ENCODE measurements around the gene ADARB2.

Gene ADARB2

GRCh38 chr10:1377740-1378397 is 359.5 kb downstream of the ADARB2 start:
- Mint-ChIP-seq H3K4me1 (no peaks in the 10 kb centered on the region), H3K27me3 (peaks cover 59% of the 10 kb centered on the region), H3K4me3 (no peak overlapping the region), H3K27ac (peak overlapping the region in 1 of 2 donors; percentile 33), H3K9me3 (peaks cover 0 to 9% of the 10 kb centered on the region in 2 donors)
- DNase-seq (no peak), ATAC-seq (no peak)

DNA sequence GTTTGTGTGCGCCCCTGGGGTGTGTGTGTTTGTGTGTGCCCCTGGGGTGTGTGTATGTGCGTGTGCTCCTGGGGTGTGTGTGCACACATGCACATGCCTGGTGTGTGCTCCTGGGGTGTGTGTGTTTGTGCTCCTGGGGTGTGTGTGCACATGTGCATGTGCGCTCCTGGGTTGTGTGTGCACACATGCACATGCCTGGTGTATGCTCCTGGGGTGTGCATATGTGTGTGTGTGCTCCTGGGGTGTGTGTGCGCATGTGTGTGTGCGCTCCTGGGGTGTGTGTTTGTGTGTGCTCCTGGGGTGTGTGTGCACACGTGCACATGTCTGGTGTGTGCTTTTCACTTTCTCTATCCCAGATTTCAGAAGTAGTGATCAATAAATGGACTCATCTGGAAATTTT is 360.1 kb downstream of the ADARB2 start:
- no peak overlapping the region for H3K4me3 Mint-ChIP-seq
- H3K4me1 Mint-ChIP-seq = no peaks in the 10 kb centered on the region
- no peak overlapping the region for H3K27ac Mint-ChIP-seq
- H3K27me3 Mint-ChIP-seq = peaks cover 59% of the 10 kb centered on the region
- peaks cover 0 to 9% of the 10 kb centered on the region in 2 donors for H3K9me3 Mint-ChIP-seq
- no peak for ATAC-seq
- DNase-seq = no peak

DNA sequence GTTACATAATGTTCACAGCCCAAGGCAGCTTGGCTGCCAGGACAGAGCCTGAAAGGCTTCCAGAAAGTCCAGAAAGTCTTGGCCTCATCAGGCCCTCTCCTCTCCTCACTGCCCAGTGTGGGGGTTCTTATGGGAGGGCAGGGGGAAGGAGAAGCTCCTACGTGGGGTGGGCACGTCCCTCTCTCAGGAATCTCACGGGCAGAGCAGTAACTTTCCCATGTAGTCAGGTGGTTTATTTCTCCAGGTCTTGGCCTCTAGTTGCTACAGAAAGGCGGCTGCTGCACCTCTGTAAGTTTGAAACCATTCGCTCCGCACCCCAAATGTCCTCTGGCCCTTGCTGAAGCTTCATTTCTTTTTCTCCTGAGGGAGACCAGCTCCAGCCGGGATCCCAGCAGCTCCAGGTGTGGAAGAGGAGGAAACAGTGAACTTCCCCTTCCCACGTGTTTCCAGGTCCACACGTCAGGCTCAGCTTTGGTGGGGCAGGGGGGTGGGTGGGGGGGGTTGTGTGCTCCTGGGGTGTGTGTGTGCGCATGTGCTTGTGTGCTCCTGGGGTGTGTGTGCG is 360.9 kb downstream of the ADARB2 start:
- Mint-ChIP-seq H3K4me3 (no peak overlapping the region), H3K27ac (no peak overlapping the region), H3K4me1 (no peaks in the 10 kb centered on the region), H3K27me3 (peaks cover 55% of the 10 kb centered on the region), H3K9me3 (peaks cover 0 to 9% of the 10 kb centered on the region in 2 donors)
- DNase-seq = no peak
- no peak for ATAC-seq

DNA sequence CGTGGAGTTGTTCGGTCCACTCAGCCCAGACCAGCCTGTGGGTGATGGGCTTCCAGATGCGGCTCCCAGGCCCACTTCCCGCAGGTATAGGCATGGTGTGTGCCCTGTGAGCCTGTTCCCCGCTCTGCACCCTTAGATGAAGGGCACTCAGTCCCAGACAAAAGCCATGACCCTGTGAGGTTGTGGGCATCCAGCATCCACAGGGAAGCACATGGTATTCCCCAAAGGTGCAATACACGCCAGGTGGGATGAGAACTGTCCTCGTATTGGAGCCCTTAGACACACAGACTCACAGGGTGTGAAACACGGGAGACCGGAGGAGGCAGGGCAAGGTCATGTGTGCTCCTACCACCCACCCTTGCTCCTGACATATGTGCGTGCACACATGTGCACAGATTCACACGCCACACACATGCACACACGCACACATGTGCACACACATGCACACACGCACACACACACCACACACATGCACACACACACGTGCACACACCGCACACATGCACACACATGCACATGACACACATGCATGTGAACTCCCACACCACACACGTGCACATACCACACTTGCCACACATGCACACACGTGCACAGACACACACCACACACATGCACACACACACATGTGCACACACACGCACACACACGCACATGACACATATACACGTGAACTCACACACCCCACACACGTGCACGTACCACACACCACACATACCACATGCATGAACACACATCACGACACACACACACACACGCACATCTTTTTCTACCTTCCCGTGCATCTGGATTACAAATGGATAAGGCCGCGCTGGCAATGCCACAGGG is 361.8 kb downstream of the ADARB2 start:
- H3K27ac Mint-ChIP-seq = peak overlapping the region in 1 of 2 donors; percentile 67
- ATAC-seq (no peak), DNase-seq (no peak)
- no peaks in the 10 kb centered on the region for H3K4me1 Mint-ChIP-seq
- no peak overlapping the region for H3K4me3 Mint-ChIP-seq
- peaks cover 54% of the 10 kb centered on the region for H3K27me3 Mint-ChIP-seq
- H3K9me3 Mint-ChIP-seq = peaks cover 0 to 9% of the 10 kb centered on the region in 2 donors

DNA sequence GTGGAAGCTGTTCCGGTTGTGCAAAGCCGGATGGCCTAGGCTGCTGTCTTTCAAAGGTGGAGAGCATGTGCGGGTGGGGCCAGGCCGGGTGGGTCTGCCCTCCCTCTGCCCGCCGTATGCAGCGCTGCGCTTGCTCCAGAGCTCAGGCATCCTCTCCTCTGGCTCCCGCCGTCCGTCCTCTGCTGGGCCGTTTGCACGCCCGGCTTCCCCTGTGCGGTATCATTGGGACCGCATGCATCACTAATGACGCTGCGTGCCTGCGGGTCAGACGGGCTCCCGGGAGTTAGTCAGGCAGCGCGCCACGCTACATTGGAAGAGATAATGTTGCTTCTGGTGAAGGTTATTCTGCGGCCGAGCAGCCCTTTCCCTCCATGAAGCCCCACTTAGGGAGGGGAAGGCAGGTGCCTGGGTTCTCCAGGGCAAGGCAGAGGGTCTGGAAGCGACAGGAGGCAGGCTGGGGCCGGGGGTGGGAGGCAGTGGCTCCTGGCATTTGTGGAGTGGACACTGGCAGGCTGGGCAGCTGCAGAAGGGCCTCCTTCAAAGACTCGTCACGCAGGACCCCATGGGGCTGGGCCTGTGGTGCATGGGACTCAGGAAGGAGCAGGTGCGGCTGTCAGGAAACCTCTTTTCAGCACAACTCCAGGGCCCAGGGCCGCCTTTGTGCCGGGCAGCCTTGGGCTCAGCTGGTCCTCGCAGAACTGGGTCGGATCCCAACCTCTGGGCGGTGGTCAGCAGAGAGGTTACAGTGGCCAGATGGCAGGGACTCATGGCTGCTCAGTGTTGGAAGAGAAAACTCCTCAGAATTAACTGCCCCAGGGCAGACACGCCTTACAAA is 362.6 kb downstream of the ADARB2 start:
- no peak for DNase-seq
- ATAC-seq = no peak
- H3K4me3 Mint-ChIP-seq = no peak overlapping the region
- peaks cover 54% of the 10 kb centered on the region for H3K27me3 Mint-ChIP-seq
- H3K27ac Mint-ChIP-seq = no peak overlapping the region
- H3K9me3 Mint-ChIP-seq = peaks cover 0 to 9% of the 10 kb centered on the region in 2 donors
- no peaks in the 10 kb centered on the region for H3K4me1 Mint-ChIP-seq

- H3K27ac Mint-ChIP-seq = no peak overlapping the region
- H3K4me1 Mint-ChIP-seq = no peaks in the 10 kb centered on the region
- no peak for ATAC-seq
- peaks cover 0 to 9% of the 10 kb centered on the region in 2 donors for H3K9me3 Mint-ChIP-seq
- DNase-seq = no peak
- no peak overlapping the region for H3K4me3 Mint-ChIP-seq
- H3K27me3 Mint-ChIP-seq = peaks cover 54% of the 10 kb centered on the region
These were observed 364.0 kb downstream of the ADARB2 start for GRCh38 chr10:1373287-1373686.

GRCh38 chr10:1372212-1372611 is 365.1 kb downstream of the ADARB2 start:
- ATAC-seq = no peak
- Mint-ChIP-seq H3K4me3 (no peak overlapping the region), H3K4me1 (no peaks in the 10 kb centered on the region), H3K27ac (no peak overlapping the region), H3K9me3 (peaks cover 0 to 9% of the 10 kb centered on the region in 2 donors), H3K27me3 (peaks cover 54% of the 10 kb centered on the region)
- DNase-seq = no peak

- Mint-ChIP-seq H3K9me3 (no peaks in the 10 kb centered on the region), H3K4me1 (no peaks in the 10 kb centered on the region), H3K27ac (no peak overlapping the region), H3K27me3 (peaks cover 54% of the 10 kb centered on the region), H3K4me3 (no peak overlapping the region)
- ATAC-seq (no peak), DNase-seq (no peak)
These were observed 367.0 kb downstream of the ADARB2 start for GRCh38 chr10:1370298-1370697.

GRCh38 chr10:1369665-1370064 is 367.7 kb downstream of the ADARB2 start:
- no peaks in the 10 kb centered on the region for H3K4me1 Mint-ChIP-seq
- DNase-seq = no peak
- no peak overlapping the region for H3K27ac Mint-ChIP-seq
- no peak for ATAC-seq
- H3K4me3 Mint-ChIP-seq = no peak overlapping the region
- H3K27me3 Mint-ChIP-seq = peaks cover 60% of the 10 kb centered on the region
- H3K9me3 Mint-ChIP-seq = no peaks in the 10 kb centered on the region

GRCh38 chr10:1369197-1369596 is 368.1 kb downstream of the ADARB2 start:
- H3K27ac Mint-ChIP-seq = peak overlapping the region in 1 of 2 donors; percentile 72
- H3K27me3 Mint-ChIP-seq = peaks cover 60% of the 10 kb centered on the region
- H3K4me1 Mint-ChIP-seq = no peaks in the 10 kb centered on the region

DNA sequence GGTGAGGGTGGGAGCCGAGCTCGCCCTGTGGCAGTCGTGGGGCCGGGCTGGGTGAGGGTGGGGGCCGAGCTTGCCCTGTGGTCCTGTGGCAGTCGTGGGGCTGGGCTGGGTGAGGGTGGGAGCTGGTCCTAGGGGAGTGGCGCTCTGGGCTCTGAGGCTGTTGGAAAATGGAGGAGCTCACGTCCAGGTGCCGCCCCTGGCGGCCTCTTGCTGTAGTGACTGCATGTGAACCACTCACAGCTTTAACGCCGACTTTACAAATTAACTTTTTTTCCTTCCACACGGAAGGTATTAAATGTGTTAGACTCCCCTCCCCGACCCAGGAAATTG is 368.5 kb downstream of the ADARB2 start:
- H3K27me3 Mint-ChIP-seq = peaks cover 60% of the 10 kb centered on the region
- H3K9me3 Mint-ChIP-seq = no peaks in the 10 kb centered on the region
- peak; percentile 81 for ATAC-seq
- no peak overlapping the region for H3K4me3 Mint-ChIP-seq
- peak overlapping the region in 1 of 2 donors; percentile 72 for H3K27ac Mint-ChIP-seq
- peak in 1 of 2 donors; percentile 30 for DNase-seq
- no peaks in the 10 kb centered on the region for H3K4me1 Mint-ChIP-seq

More at GRCh38 chr10:1369197-1369596, 368.1 kb downstream of the ADARB2 start:
- DNase-seq (no peak), ATAC-seq (no peak)
- no peak overlapping the region for H3K4me3 Mint-ChIP-seq
- H3K9me3 Mint-ChIP-seq = no peaks in the 10 kb centered on the region

GRCh38 chr10:1367938-1368841 is 369.1 kb downstream of the ADARB2 start:
- Mint-ChIP-seq H3K27ac (no peak overlapping the region), H3K4me3 (no peak overlapping the region), H3K9me3 (no peaks in the 10 kb centered on the region), H3K4me1 (no peaks in the 10 kb centered on the region), H3K27me3 (peaks cover 60% of the 10 kb centered on the region)
- no peak for DNase-seq
- ATAC-seq = no peak

DNA sequence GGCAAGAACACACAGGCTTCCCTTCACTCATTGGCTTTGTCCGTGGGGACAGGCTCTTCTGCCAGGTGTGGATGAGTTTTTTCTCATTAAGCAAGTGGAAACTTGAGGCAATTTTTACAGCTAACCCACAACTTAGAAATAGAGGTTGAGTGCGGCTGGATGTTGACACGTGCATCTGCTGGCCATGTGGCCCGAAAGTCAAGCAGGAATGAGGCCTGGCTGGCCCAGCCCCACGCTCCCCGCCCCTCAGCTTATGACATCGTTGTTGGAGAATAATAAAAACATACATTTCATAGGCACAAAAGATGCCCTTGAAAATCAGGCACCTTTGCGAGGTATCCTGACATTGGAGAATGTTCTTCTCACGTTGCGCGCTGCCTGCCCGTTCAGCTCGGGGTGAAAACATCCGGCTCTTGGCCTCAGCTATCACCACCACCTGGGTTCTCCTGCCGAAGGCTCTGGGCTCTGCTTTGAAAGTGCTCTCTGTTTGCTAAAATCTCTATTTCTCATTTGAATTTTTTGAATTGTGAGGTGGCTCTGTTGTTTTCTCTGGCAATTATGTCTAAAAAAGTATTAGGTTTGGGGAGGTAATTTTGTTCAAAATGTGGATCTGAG is 370.4 kb downstream of the ADARB2 start:
- no peak for ATAC-seq
- H3K27me3 Mint-ChIP-seq = peaks cover 67% of the 10 kb centered on the region
- H3K27ac Mint-ChIP-seq = no peak overlapping the region
- DNase-seq = no peak
- no peaks in the 10 kb centered on the region for H3K9me3 Mint-ChIP-seq
- H3K4me3 Mint-ChIP-seq = no peak overlapping the region
- no peaks in the 10 kb centered on the region for H3K4me1 Mint-ChIP-seq

DNA sequence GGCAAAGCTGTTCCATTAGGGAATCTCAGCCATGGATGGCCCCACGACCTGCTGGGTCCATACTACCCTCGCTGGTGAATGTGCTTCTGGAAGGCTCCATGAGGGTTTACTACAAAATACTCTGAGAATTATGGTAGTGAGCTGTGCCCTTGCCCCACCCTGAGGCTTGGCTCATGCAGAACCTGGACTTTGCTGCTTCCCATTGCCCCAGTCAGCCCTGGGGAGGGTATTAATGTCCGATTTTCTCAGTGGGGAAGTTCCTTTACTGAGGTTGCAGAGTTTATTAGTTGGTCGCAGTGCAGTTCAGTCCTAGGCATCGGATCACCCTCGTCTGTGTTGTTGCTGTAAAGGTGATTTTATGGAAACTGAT is 371.0 kb downstream of the ADARB2 start:
- DNase-seq (no peak), ATAC-seq (no peak)
- Mint-ChIP-seq H3K27me3 (peaks cover 73% of the 10 kb centered on the region), H3K4me1 (no peaks in the 10 kb centered on the region), H3K4me3 (no peak overlapping the region), H3K9me3 (no peaks in the 10 kb centered on the region), H3K27ac (no peak overlapping the region)

Measured in stimulated activated naive CD8-positive, alpha-beta T cell treated with anti-CD3 and anti-CD28 coated beads, Interleukin-15, amount 100 ng/mL, for 72 hours (primary cell).